HepG2 (cell line): Measurements from ENCODE around the gene GLG1. TPM values are rescaled to one million over a fixed set of nuclear protein-coding genes. Genes with fewer than 3 reads are reported as not detected.
A peak's percentile ranks its signal among the peaks of the same experiment; 100 is the strongest.

Source experiments
- ATAC-seq: fragments of 200-7000 bp; cut with Tn5 transposase; 3 replicates; pipeline ENCODE4 v1.9.1; 2020; ENCODE audit warnings: mild to moderate bottlenecking, moderate library complexity
- BruUV-seq: library from RNA; stranded (reverse); fragments of 400-500 nt; replicated peaks from 2 replicates; lab custom pipeline; 2021; lab: Mats Ljungman, UMichigan
- CTCF ChIA-PET: fragments of 300-600 bp; formaldehyde crosslinking; extraction: SDS; loops from one replicate; lab custom pipeline; 2021; ENCODE audit warnings: low total read pairs, inconsistent platforms, low intra/inter-chr PET ratio; lab: Yijun Ruan, JAX
- POLR2A ChIA-PET: fragments of 350-600 bp; sonication (Branson Sonifier 250); formaldehyde crosslinking; loops from one replicate; lab custom pipeline; 2020; ENCODE audit warnings: antibody characterized with exemption, inconsistent platforms; lab: Yijun Ruan, JAX
- DNase-seq: peaks from one replicate; pipeline ENCODE4 v3.0.0-alpha.2; 2015; ENCODE audit warnings: low spot score
- FAIRE-seq: peaks from 3 replicates; lab custom pipeline; 2011; peaks lifted over from hg19 to GRCh38; lab: Jason Lieb, UNC
- H2AFZ ChIP-seq: one replicate; pipeline ENCODE4 v1.6.1; 2011; ENCODE audit warnings: low read length, inconsistent platforms
- H3K27ac ChIP-seq: fragments of 300-600 bp; 3 replicates; pipeline ENCODE4 v1.8.0; 2011; ENCODE audit warnings: mixed run types, mild to moderate bottlenecking, mixed read lengths, low read length, inconsistent platforms; ENCODE audit not compliant: insufficient read depth; ENCODE audit errors: extremely low read length
- H3K27me3 ChIP-seq, 2 experiments: fragments of 200-600 bp in 1 of 2; 2 replicates in 1 of 2; 3 replicates in 1 of 2; pipeline versions ENCODE4 v1.6.0 to v1.8.0; 2011; ENCODE audit warnings: low read length in 2 of 2, mild to moderate bottlenecking in 2 of 2, moderate library complexity in 2 of 2, inconsistent platforms in 1 of 2; ENCODE audit not compliant: insufficient read depth in 2 of 2, control insufficient read depth in 1 of 2
- H3K36me3 ChIP-seq, 2 experiments: fragments of 200-600 bp in 1 of 2; replicated peaks in 1 of 2; 2 replicates in 1 of 2; 3 replicates in 1 of 2; pipeline versions ENCODE4 v1.5.1 to v1.8.0; 2011; ENCODE audit warnings: low read length in 2 of 2, inconsistent platforms in 1 of 2; ENCODE audit not compliant: insufficient read depth in 2 of 2, control insufficient read depth in 1 of 2
- H3K4me1 ChIP-seq: 2 replicates; pipeline ENCODE4 v1.5.1; 2012; ENCODE audit warnings: low read length, inconsistent platforms; ENCODE audit not compliant: insufficient read depth
- H3K4me2 ChIP-seq: 2 replicates; pipeline ENCODE4 v1.6.0; 2011; ENCODE audit warnings: low read depth, low read length, inconsistent platforms
- H3K4me3 ChIP-seq, 3 experiments: fragments of 200-600 bp in 1 of 3; sonication (generic), shearing (Covaris generic) in 1 of 3; replicated peaks in 1 of 3; 2 replicates each; pipeline ENCODE4 v1.5.1; 2011 to 2016; ENCODE audit warnings: low read length in 3 of 3, inconsistent platforms in 2 of 3, low read depth in 2 of 3, mild to moderate bottlenecking in 2 of 3, control low read depth in 1 of 3, mixed read lengths in 1 of 3; ENCODE audit not compliant: insufficient read depth in 1 of 3
- H3K79me2 ChIP-seq: one replicate; pipeline ENCODE4 v1.6.1; 2011; ENCODE audit warnings: low read length, inconsistent platforms; ENCODE audit not compliant: insufficient read depth
- H3K9ac ChIP-seq: 2 replicates; pipeline ENCODE4 v1.6.0; 2011; ENCODE audit warnings: mild to moderate bottlenecking, low read depth, low read length, inconsistent platforms; ENCODE audit not compliant: insufficient read depth
- H3K9me3 ChIP-seq: 2 replicates; pipeline ENCODE4 v1.5.1; 2012; ENCODE audit warnings: mild to moderate bottlenecking, low read length
- H4K20me1 ChIP-seq: 2 replicates; pipeline ENCODE4 v1.6.0; 2011; ENCODE audit warnings: inconsistent platforms, mild to moderate bottlenecking, low read length, moderate library complexity; ENCODE audit not compliant: insufficient read depth
- ETV6 ChIP-seq: sonication (generic); formaldehyde crosslinking; conservative IDR thresholded peaks from 2 replicates; pipeline ENCODE4 v1.4.0; 2020; ENCODE audit warnings: missing genetic modification reagents
- HIVEP1 ChIP-seq: sonication (generic); formaldehyde crosslinking; IDR thresholded peaks from 2 replicates; pipeline ENCODE4 v1.4.0; 2020; ENCODE audit warnings: mild to moderate bottlenecking, missing genetic modification reagents
- LRRFIP1 ChIP-seq: sonication (generic); formaldehyde crosslinking; conservative IDR thresholded peaks from 2 replicates; pipeline ENCODE4 v1.4.0; 2020; ENCODE audit warnings: missing genetic modification reagents
- PBX3 ChIP-seq: sonication (generic); formaldehyde crosslinking; IDR thresholded peaks from 2 replicates; pipeline ENCODE4 v1.8.1; 2023; ENCODE audit warnings: missing genetic modification reagents, inconsistent platforms, borderline replicate concordance
- REL ChIP-seq: sonication (generic); formaldehyde crosslinking; conservative IDR thresholded peaks from 2 replicates; pipeline ENCODE4 v1.8.0; 2022; ENCODE audit warnings: mild to moderate bottlenecking, missing genetic modification reagents, moderate library complexity
- WGBS: methylation state at CpG from one replicate; pipeline ENCODE4 v1.1.6; 2017; ENCODE audit warnings: low lambda C conversion rate; 5-methylcytosine and 5-hydroxymethylcytosine counted together
- in situ Hi-C: cut with HindIII; loops from 2 replicates; pipeline ENCODE4 v1.10.0; 2017; ENCODE audit warnings: low pct_unique_long_range_greater_than_20kb; ENCODE audit not compliant: extremely low pct_ligation_motif_present
- intact Hi-C: fragments of 100-400 bp; cut with micrococcal nuclease; formaldehyde crosslinking; loops from one replicate; pipeline ENCODE4 v1.10.0; 2022; ENCODE audit not compliant: unreplicated experiment
- polyA plus RNA-seq, 8 experiments: library from polyadenylated mRNA; depleted of rRNA in 3 of 8; stranded (reverse) in 7 of 8; unstranded in 1 of 8; fragments of >200 nt; fragmentation: Illumina TruSeq in 4 of 8; extraction: Trizol in 4 of 8; gene quantifications; 2 replicates each; pipeline versions ENCODE4 v1.2.1 to v1.2.3, GENCODE V29; 2011 to 2016; ENCODE audit warnings: low read depth in 4 of 8, missing spikeins in 1 of 8, mixed read lengths in 1 of 8; ENCODE audit not compliant: insufficient read depth in 1 of 8
- total RNA-seq, 5 experiments: library from RNA; depleted of rRNA; stranded (reverse); fragments of >200 nt; fragmentation: Illumina TruSeq; extraction: Trizol; gene quantifications; 2 replicates each; pipeline ENCODE4 v1.2.3, GENCODE V29; 2016; ENCODE audit warnings: low read depth in 1 of 5

The GLG1 gene
- total and polyA plus RNA-seq, 2 of the 13 experiments (the other 11 are each of a cell fraction or from before 2014, with no cell fraction given): 87.7 to 141 TPM

DNA sequence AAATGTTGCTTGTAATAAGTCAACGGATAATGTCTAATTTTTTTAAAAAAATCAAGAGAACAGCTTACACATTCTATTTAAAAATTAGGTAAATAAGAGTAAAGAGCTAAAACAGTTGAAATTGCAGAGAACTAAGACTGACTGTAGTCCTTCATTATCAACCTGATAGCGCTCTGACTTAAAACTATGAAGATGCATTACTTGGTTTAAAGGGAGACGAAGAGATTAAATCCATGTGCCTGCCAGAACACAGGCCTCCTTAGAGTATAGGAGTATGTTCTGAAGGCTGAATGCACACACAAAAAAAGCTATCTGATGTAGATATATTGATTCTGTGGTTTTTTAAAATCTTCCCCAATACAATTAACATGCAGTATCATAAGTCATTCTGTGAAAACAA, 28.5 kb downstream of the GLG1 start:
- Histone ChIP-seq H3K27me3 (no peaks in the 10 kb centered on the region), H3K27ac (no peak overlapping the region), H3K36me3 (no peaks in the 10 kb centered on the region; a peak in 1 of 5 replicates), H3K79me2 (peaks cover 88% of the 10 kb centered on the region), H3K4me3 (no peak overlapping the region), H3K9ac (no peak overlapping the region), H3K4me1 (peaks cover 39% of the 10 kb centered on the region), H3K4me2 (no peak overlapping the region), H4K20me1 (no peaks in the 10 kb centered on the region; the same call in 1 of the 2 replicates), H3K9me3 (no peaks in the 10 kb centered on the region), H2AFZ (no peak overlapping the region)
- intact Hi-C loops (no loop called here), in situ Hi-C loops (no loop called here)
- BruUV-seq: TSS peak; percentile 44
- no peak for ATAC-seq
- POLR2A ChIA-PET: no interaction called here
- TF ChIP-seq REL (CRISPR knock-in tag): no peak
- no peak for TF ChIP-seq LRRFIP1 (CRISPR knock-in tag)
- TF ChIP-seq ETV6 (CRISPR knock-in tag): no peak
- TF ChIP-seq HIVEP1 (CRISPR knock-in tag): no peak
- TF ChIP-seq PBX3 (CRISPR knock-in tag): no peak
- 97% methylated on average over 3 of the region's 3 CpGs for WGBS
- no peak for DNase-seq
- CTCF ChIA-PET: no interaction called here
- FAIRE-seq: no peak
